H7 (cell line): ENCODE data around the gene MIB1. TPM values are rescaled to one million over a fixed set of nuclear protein-coding genes. Genes with fewer than 3 reads are reported as not detected.
A peak's percentile ranks its signal among the peaks of the same experiment; 100 is the strongest.
"Not testable (repeated sequence)": the region's sequence is repeated elsewhere in the genome, so short reads cannot be mapped to it uniquely, and the experiment has no call there.

ENCODE experiments used
- DNase-seq: peaks from one replicate; pipeline ENCODE4 v3.0.0; 2012
- H3K27me3 ChIP-seq: 2 replicates; pipeline ENCODE4 v1.6.0; 2011; ENCODE audit warnings: mild to moderate bottlenecking, low read length; ENCODE audit not compliant: control insufficient read depth, insufficient read depth
- H3K36me3 ChIP-seq: replicated peaks from 2 replicates; pipeline ENCODE4 v1.5.1; 2011; ENCODE audit warnings: low read length; ENCODE audit not compliant: control insufficient read depth, insufficient read depth
- H3K4me3 ChIP-seq: 2 replicates; pipeline ENCODE4 v1.5.1; 2011; ENCODE audit warnings: low read depth, mild to moderate bottlenecking, control low read depth, low read length, moderate library complexity; ENCODE audit not compliant: insufficient read depth
- total RNA-seq: library from RNA; depleted of rRNA; stranded (reverse); fragments of >200 nt; shearing (Covaris generic); gene quantifications from 2 replicates; pipeline ENCODE4 v1.2.3, GENCODE V29; 2014; rRNA removed

MIB1 gene
- total RNA-seq, result 46.1 and 64.3 TPM in 2 replicates

DNA sequence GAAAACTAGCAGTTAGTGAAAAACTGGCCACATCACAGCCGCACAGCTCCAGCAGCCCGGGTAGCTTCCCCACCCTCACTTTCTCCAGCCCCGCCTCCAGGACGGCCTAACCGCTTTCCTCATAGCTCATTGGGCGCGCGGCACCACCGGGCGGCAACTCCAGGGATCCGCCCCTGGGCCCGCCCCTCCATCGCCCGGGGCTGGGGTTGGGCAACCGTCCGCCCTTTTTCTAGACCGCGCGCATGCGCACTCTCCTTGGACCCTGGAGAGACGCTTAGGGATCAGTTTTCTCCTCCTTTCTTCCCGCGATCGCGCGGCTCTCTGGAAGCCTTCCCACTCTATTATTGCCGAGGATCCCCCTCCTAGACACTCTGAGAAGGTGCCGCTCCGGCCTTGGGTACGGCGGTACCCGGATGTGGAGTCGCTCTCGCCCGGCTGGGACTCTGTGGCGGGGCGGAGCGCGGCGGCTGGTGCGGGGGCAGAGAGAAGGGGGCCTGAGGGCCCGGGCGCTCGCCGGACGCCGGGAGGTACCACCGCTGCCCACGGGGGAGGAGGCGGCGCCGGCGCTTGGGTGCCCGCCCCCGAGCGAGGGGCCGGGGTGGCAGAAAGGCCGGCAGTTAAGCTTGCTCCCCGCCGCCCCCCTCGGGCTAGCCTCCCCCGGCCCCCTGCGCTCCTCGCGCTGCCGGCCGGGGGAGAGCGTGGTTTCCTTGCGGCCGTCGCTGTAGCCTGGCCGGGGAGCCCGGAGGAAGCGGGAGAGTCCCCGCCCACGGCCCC is at the start of gene MIB1:
Gene MIB1 (plus strand): TSS at position 255 of the 774 bp plus-strand sequence. CDS start 792 bp downstream, outside the sequence.
- H3K27me3 ChIP-seq, result no peaks in the 10 kb centered on the region
- peak; percentile 97 for DNase-seq
- no peaks in the 10 kb centered on the region for H3K36me3 ChIP-seq

GRCh38 chr18:21693322-21693721 is 47.3 kb upstream of the MIB1 start:
- H3K36me3 ChIP-seq, result no peaks in the 10 kb centered on the region
- no peaks in the 10 kb centered on the region for H3K27me3 ChIP-seq
- no peak for DNase-seq

More for the DNA sequence above, at the start of gene MIB1:
- H3K4me3 ChIP-seq, result peak within 1 kb of the TSS; percentile 73

DNA sequence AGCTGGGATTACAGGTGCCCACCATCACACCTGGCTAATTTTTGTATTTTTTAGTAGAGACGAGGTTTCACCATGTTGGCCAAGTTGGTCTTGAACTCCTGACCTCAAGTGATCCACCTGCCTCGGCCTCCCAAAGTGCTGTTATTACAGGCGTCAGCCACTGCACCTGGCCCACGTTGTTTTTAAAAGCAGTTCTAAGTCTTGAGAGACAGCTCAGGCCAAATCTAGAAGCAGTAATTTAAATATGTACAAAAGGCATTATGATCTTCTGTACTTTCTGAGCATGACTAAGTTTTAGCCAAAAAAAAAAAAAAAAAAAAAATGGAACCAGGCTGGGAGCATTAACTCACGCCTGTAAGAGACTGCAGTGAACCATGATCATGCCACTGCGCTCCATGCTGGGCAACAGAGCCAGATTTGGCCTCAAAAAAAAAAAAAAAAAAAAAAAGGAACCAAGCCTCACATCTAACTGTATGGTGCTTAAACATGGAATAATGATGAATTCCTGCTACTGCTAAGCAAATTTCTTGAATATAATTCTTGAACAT is 40.0 kb upstream of the MIB1 start:
- H3K27me3 ChIP-seq, result peaks cover 2% of the 10 kb centered on the region; the same call in 1 of the 2 replicates
- DNase-seq, result no peak
- no peak overlapping the region for H3K4me3 ChIP-seq
- H3K36me3 ChIP-seq, result peaks cover 3% of the 10 kb centered on the region; the same call in 1 of the 2 replicates

More at GRCh38 chr18:21693322-21693721, 47.3 kb upstream of the MIB1 start:
- H3K4me3 ChIP-seq, result no peak overlapping the region

DNA sequence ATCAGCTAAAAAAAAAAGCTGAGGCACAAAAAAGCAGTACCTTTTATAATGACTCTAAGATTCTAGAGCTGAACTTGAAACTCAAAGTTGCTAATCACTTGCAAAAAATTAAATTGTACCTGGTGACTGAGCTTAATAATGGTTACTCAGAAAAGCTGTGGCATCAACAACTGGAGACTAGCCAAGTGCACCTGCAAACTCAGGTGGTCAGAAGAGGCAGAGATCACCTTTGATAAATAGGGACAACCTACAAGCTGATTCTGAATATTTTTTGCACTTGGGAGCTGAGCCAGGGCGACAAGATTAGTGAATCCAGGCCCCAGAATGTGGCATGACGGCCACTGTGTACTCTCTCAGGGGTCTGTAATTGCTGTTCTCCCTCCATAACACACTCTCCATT is 39.0 kb upstream of the MIB1 start:
- no peak overlapping the region for H3K4me3 ChIP-seq
- peaks cover 3% of the 10 kb centered on the region; the same call in 1 of the 2 replicates for H3K36me3 ChIP-seq
- H3K27me3 ChIP-seq, result peaks cover 2% of the 10 kb centered on the region; the same call in 1 of the 2 replicates
- no peak for DNase-seq

GRCh38 chr18:21702602-21703001 is 38.0 kb upstream of the MIB1 start:
- Histone ChIP-seq H3K36me3 (peaks cover 3% of the 10 kb centered on the region; the same call in 1 of the 2 replicates), H3K27me3 (peaks cover 2% of the 10 kb centered on the region; the same call in 1 of the 2 replicates), H3K4me3 (no peak overlapping the region)
- no peak for DNase-seq

DNA sequence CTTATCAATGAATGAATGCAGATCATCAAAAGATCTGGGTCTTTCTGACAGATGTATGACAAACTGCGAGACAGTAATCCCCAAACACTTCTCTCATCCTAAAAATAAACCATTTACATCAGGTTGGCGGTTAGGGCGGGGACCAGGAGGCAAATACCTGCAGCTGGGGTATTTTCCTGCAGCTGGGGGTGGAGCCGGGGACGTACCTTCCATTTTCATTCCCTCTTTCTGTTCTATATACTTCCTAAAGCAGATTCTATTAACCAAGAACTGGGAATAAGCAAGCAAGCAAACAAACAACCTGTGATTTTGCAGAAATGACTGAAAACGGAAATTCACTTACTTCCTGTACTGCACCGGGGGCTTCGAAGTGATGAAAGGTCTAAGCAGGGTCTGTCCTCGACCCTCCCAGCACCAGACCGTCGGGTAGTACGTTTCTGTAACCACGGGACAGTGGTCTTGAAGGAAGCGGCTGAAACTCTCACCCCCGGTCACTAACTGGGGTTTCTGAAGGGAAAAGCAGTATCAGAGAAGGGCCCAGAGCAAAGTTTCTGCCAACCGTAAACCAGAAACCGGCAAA is 37.3 kb upstream of the MIB1 start:
- Histone ChIP-seq H3K36me3 (peaks cover 3% of the 10 kb centered on the region; the same call in 1 of the 2 replicates), H3K4me3 (peak overlapping the region; percentile 75), H3K27me3 (peaks cover 2% of the 10 kb centered on the region; the same call in 1 of the 2 replicates)
- DNase-seq, result peak; percentile 57

- peak; percentile 96 for DNase-seq
- peak within 1 kb of the TSS; percentile 75 for H3K4me3 ChIP-seq
- H3K27me3 ChIP-seq, result peaks cover 2% of the 10 kb centered on the region; the same call in 1 of the 2 replicates
- H3K36me3 ChIP-seq, result peaks cover 3% of the 10 kb centered on the region; the same call in 1 of the 2 replicates
Observed at GRCh38 chr18:21704603-21705364, 35.8 kb upstream of the MIB1 start, which contains the start of gene ABHD3. ABHD3 (minus strand) TSS chr18:21704774; CDS start chr18:21704665, 109 bp downstream.

GRCh38 chr18:21706386-21706865 is 34.2 kb upstream of the MIB1 start:
- Histone ChIP-seq H3K27me3 (peaks cover 2% of the 10 kb centered on the region; the same call in 1 of the 2 replicates), H3K4me3 (no peak overlapping the region), H3K36me3 (peaks cover 3% of the 10 kb centered on the region; the same call in 1 of the 2 replicates)
- DNase-seq, result no peak

- not testable (repeated sequence) for H3K36me3 ChIP-seq, H3K4me3 ChIP-seq, H3K27me3 ChIP-seq, DNase-seq
Observed at GRCh38 chr18:21707130-21707529, 33.5 kb upstream of the MIB1 start.

DNA sequence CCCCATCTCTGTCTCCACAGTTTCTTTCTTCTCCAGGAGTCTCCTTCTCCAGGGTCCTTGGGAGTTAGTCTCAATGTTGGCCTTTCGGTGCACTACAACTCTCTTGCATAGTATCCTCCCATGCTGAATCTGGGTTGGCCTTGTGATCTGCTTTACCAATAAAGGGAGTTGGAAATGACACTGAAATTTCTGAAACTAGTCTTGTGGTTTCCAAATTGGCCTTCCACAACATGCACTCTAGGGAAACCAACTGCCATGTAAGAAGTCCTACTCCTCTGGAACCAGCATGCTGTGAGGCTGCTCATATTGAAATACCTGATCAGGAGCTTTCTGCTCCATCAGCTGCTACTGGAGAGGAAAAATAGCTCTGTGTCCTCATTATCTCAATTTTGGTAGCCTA is 26.1 kb upstream of the MIB1 start:
- H3K27me3 ChIP-seq, result no peaks in the 10 kb centered on the region
- H3K36me3 ChIP-seq, result no peaks in the 10 kb centered on the region
- DNase-seq, result no peak
- no peak overlapping the region for H3K4me3 ChIP-seq

GRCh38 chr18:21722687-21723086 is 17.9 kb upstream of the MIB1 start:
- DNase-seq, result no peak
- Histone ChIP-seq H3K36me3 (no peaks in the 10 kb centered on the region), H3K27me3 (no peaks in the 10 kb centered on the region)

GRCh38 chr18:21725201-21725600 is 15.4 kb upstream of the MIB1 start:
- DNase-seq, result no peak
- Histone ChIP-seq H3K4me3 (no peak overlapping the region), H3K36me3 (no peaks in the 10 kb centered on the region), H3K27me3 (no peaks in the 10 kb centered on the region)

More at GRCh38 chr18:21722687-21723086, 17.9 kb upstream of the MIB1 start:
- no peak overlapping the region for H3K4me3 ChIP-seq

GRCh38 chr18:21727702-21728101 is 12.9 kb upstream of the MIB1 start:
- no peak for DNase-seq
- Histone ChIP-seq H3K36me3 (no peaks in the 10 kb centered on the region), H3K4me3 (no peak overlapping the region), H3K27me3 (no peaks in the 10 kb centered on the region)

- DNase-seq, result no peak
- no peaks in the 10 kb centered on the region for H3K36me3 ChIP-seq
- no peak overlapping the region for H3K4me3 ChIP-seq
- no peaks in the 10 kb centered on the region for H3K27me3 ChIP-seq
Observed at GRCh38 chr18:21733011-21733410, 7.6 kb upstream of the MIB1 start.
